Lung (tissue), 12 donors: Measurements from ENCODE around the gene MTO1. TPM values are rescaled to one million over a fixed set of nuclear protein-coding genes. Genes with fewer than 3 reads are reported as not detected.
"Not testable (repeated sequence)": the region's sequence is repeated elsewhere in the genome, so short reads cannot be mapped to it uniquely, and the experiment has no call there.

ENCODE experiments used
- ATAC-seq: fragments of 200-7000 bp; cut with Tn5 transposase; one replicate; pipeline ENCODE4 v1.9.1; 2020; ENCODE audit warnings: moderate number of reproducible peaks; ENCODE audit not compliant: insufficient read depth, low FRiP score
- DNase-seq, 3 donors: peaks; one replicate each; pipeline ENCODE4 v3.0.0-alpha.2; 2013 to 2017
- H3K27ac ChIP-seq, 2 donors: one replicate each; pipeline ENCODE4 v1.5.1; 2013; ENCODE audit warnings: mild to moderate bottlenecking in 2 of 2, moderate library complexity in 2 of 2, control low read depth in 1 of 2, inconsistent platforms in 1 of 2, low read depth in 1 of 2, low read length in 1 of 2
- H3K27me3 ChIP-seq, 3 donors: one replicate each; pipeline ENCODE4 v1.5.1; 2013; ENCODE audit warnings: low read length in 2 of 3; ENCODE audit not compliant: control insufficient read depth in 3 of 3, insufficient read depth in 3 of 3
- H3K36me3 ChIP-seq, 4 donors: one replicate each; pipeline ENCODE4 v1.5.1; 2013; ENCODE audit warnings: low read length in 4 of 4, mild to moderate bottlenecking in 1 of 4, moderate library complexity in 1 of 4; ENCODE audit not compliant: control insufficient read depth in 4 of 4, insufficient read depth in 4 of 4
- H3K4me1 ChIP-seq, 5 donors: one replicate each; pipeline ENCODE4 v1.5.1; 2013; ENCODE audit warnings: low read length in 5 of 5, mild to moderate bottlenecking in 2 of 5, moderate library complexity in 1 of 5; ENCODE audit not compliant: control insufficient read depth in 5 of 5, insufficient read depth in 5 of 5
- H3K4me3 ChIP-seq: one replicate; pipeline ENCODE4 v1.5.1; 2013; ENCODE audit warnings: mild to moderate bottlenecking, control low read depth, moderate library complexity
- H3K9ac ChIP-seq, 2 donors: one replicate each; pipeline ENCODE4 v1.5.1; 2013; ENCODE audit warnings: low read length in 2 of 2, control low read depth in 1 of 2; ENCODE audit not compliant: insufficient read depth in 1 of 2
- H3K9me3 ChIP-seq, 4 donors: one replicate each; pipeline ENCODE4 v1.5.1; 2013; ENCODE audit warnings: low read length in 3 of 4, mild to moderate bottlenecking in 1 of 4, moderate library complexity in 1 of 4; ENCODE audit not compliant: control insufficient read depth in 4 of 4, insufficient read depth in 3 of 4
- CTCF ChIP-seq: IDR thresholded peaks from 2 replicates; pipeline ENCODE4 v1.5.1; 2012; ENCODE audit warnings: mild to moderate bottlenecking; ENCODE audit errors: control extremely low read depth, extremely low read depth
- WGBS, 2 donors: extraction: QIAGEN DNeasy Blood & Tissue Kit; methylation state at CpG; one replicate each; pipeline ENCODE4 v1.1.7; 2013; 5-methylcytosine and 5-hydroxymethylcytosine counted together
- polyA plus RNA-seq, 2 donors: library from polyadenylated mRNA; stranded (reverse); fragments of 200-250 nt; gene quantifications; one replicate each; pipeline ENCODE4 v1.2.1, GENCODE V29; 2013
- total RNA-seq, 2 donors: library from RNA; depleted of rRNA in 1 of 2; stranded (reverse); fragments of >200 nt in 1 of 2; gene quantifications; one replicate each; pipeline ENCODE4 v1.2.1, GENCODE V29; 2014 to 2021
- donor health status: control.
- donor health status: control.
- donor health status: Bipolar disorder and iron deficiency.
- donor health status: healthy.
- donor health status: DM: yes; HTN: yes; CAD: no.

MTO1 gene
- total and polyA plus RNA-seq, 4 donors = 11.1 to 23.6 (median 14.5) TPM

GRCh38 chr6:73451223-73452106 is 10.1 kb upstream of the MTO1 start:
- H3K36me3 ChIP-seq = peaks cover 0 to 3% (median 0%) of the 10 kb centered on the region in 4 donors
- H3K4me1 ChIP-seq = peaks cover 0 to 5% (median 0%) of the 10 kb centered on the region in 5 donors
- H3K27ac ChIP-seq = peak overlapping the region; percentile 49 to 93
- TF ChIP-seq CTCF = no peak
- ATAC-seq (peak; percentile 55), DNase-seq (peak; percentile 71 to 74 (median 71))
- H3K9me3 ChIP-seq = no peaks in the 10 kb centered on the region
- H3K4me3 ChIP-seq = peak overlapping the region; percentile 78
- no peaks in the 10 kb centered on the region for H3K27me3 ChIP-seq
- H3K9ac ChIP-seq = peak overlapping the region; percentile 63 to 72
- 1% methylated on average over 69 to 79 of the region's 79 CpGs for WGBS, 2 donors

- Histone ChIP-seq H3K9ac (peak within 1 kb of the TSS; percentile 63 to 72), H3K9me3 (no peaks in the 10 kb centered on the region), H3K27ac (peak within 1 kb of the TSS; percentile 49 to 93), H3K27me3 (no peaks in the 10 kb centered on the region), H3K4me1 (peaks cover 0 to 5% (median 0%) of the 10 kb centered on the region in 5 donors), H3K36me3 (peaks cover 0 to 3% (median 0%) of the 10 kb centered on the region in 4 donors), H3K4me3 (peak within 1 kb of the TSS; percentile 78)
- TF ChIP-seq CTCF = no peak
- peak; percentile 85 to 89 (median 87) for DNase-seq
- ATAC-seq = peak; percentile 92
- WGBS, 2 donors = 2 to 4% methylated on average over 23 of the region's 23 CpGs
Observed at GRCh38 chr6:73452107-73452461, 9.5 kb upstream of the MTO1 start, which contains the start of gene CGAS. CGAS (minus strand) TSS chr6:73452297; CDS start chr6:73452181, 116 bp downstream.

GRCh38 chr6:73455865-73456629 is 5.5 kb upstream of the MTO1 start:
- Histone ChIP-seq H3K9ac (no peak overlapping the region), H3K4me1 (peaks cover 0 to 2% (median 0%) of the 10 kb centered on the region in 5 donors), H3K27ac (no peak overlapping the region), H3K4me3 (no peak overlapping the region), H3K27me3 (no peaks in the 10 kb centered on the region), H3K9me3 (no peaks in the 10 kb centered on the region), H3K36me3 (no peaks in the 10 kb centered on the region)
- no peak for TF ChIP-seq CTCF
- DNase-seq (peak in 1 of 3 donors; percentile 21), ATAC-seq (no peak)
- WGBS, 2 donors = 24 to 49% methylated on average over 3 of the region's 3 CpGs

- H3K36me3 ChIP-seq, H3K4me3 ChIP-seq, DNase-seq, H3K27me3 ChIP-seq, H3K4me1 ChIP-seq, ATAC-seq, H3K9ac ChIP-seq, H3K27ac ChIP-seq, H3K9me3 ChIP-seq: not testable (repeated sequence)
- 57 to 79% methylated on average over 7 of the region's 7 CpGs for WGBS, 2 donors
Observed at GRCh38 chr6:73459474-73459873, 2.1 kb upstream of the MTO1 start.
